Activated CD4-positive, alpha-beta T cell treated with anti-CD3 and anti-CD28 coated beads, Interleukin-2, Interleukin-6, amounts not matched to agents 100 ng/mL and 50 ng/mL, durations not matched to agents 16 hours and 8 hours (primary cell): Measurements from ENCODE around the gene PISD.
"Not testable (repeated sequence)": the region's sequence is repeated elsewhere in the genome, so short reads cannot be mapped to it uniquely, and the experiment has no call there.

Experiments used
- DNase-seq: peaks from one replicate; pipeline ENCODE4 v3.0.0-alpha.2; 2020

The PISD gene

GRCh38 chr22:31604746-31605705, 57.0 kb downstream of the PISD start:
- no peak for DNase-seq

GRCh38 chr22:31604137-31604705, 57.8 kb downstream of the PISD start:
- no peak for DNase-seq

- no peak for DNase-seq
Observed at GRCh38 chr22:31603574-31603973, 58.4 kb downstream of the PISD start.

GRCh38 chr22:31603081-31603525, 58.9 kb downstream of the PISD start:
- no peak for DNase-seq

GRCh38 chr22:31602259-31602952, 59.6 kb downstream of the PISD start:
- DNase-seq, result no peak

GRCh38 chr22:31595271-31595670, 66.7 kb downstream of the PISD start:
- DNase-seq, result no peak

GRCh38 chr22:31590161-31590560, 71.9 kb downstream of the PISD start:
- DNase-seq, result not testable (repeated sequence)

GRCh38 chr22:31588970-31589675, 72.9 kb downstream of the PISD start:
- no peak for DNase-seq

- DNase-seq, result no peak
Observed at GRCh38 chr22:31586137-31586920, 75.7 kb downstream of the PISD start.

GRCh38 chr22:31585161-31585859, 76.7 kb downstream of the PISD start:
- DNase-seq, result peak; percentile 61

- peak; percentile 23 for DNase-seq
Observed at GRCh38 chr22:31584804-31585160, 77.2 kb downstream of the PISD start.

GRCh38 chr22:31583861-31584485, 78.0 kb downstream of the PISD start:
- no peak for DNase-seq

GRCh38 chr22:31579835-31580242, 82.2 kb downstream of the PISD start:
- DNase-seq, result no peak

GRCh38 chr22:31578171-31578570, 83.8 kb downstream of the PISD start:
- no peak for DNase-seq

- DNase-seq, result no peak
Observed at GRCh38 chr22:31577711-31578110, 84.3 kb downstream of the PISD start.

- DNase-seq, result no peak
Observed at GRCh38 chr22:31575190-31575589, 86.8 kb downstream of the PISD start.

- no peak for DNase-seq
Observed at GRCh38 chr22:31574055-31574670, 87.9 kb downstream of the PISD start.

GRCh38 chr22:31572939-31573338, 89.1 kb downstream of the PISD start:
- no peak for DNase-seq

- no peak for DNase-seq
Observed at GRCh38 chr22:31569126-31569525, 92.9 kb downstream of the PISD start.
